Mucosa of descending colon (tissue), 3 donors: ENCODE data around the gene MTURN. TPM values are rescaled to one million over a fixed set of nuclear protein-coding genes. Genes with fewer than 3 reads are reported as not detected.

Experiments used
- ATAC-seq: fragments of 200-7000 bp; cut with Tn5 transposase; one replicate; pipeline ENCODE4 v1.9.1; 2020; ENCODE audit warnings: mild to moderate bottlenecking, moderate library complexity
- DNase-seq, 3 donors: peaks; one replicate each; pipeline ENCODE4 v3.0.0-alpha.2; 2020
- H3K36me3 ChIP-seq: fragments of 200-600 bp; one replicate; pipeline ENCODE4 v1.8.0; 2021; ENCODE audit warnings: low read depth, mild to moderate bottlenecking
- H3K4me1 ChIP-seq: fragments of 200-600 bp; one replicate; pipeline ENCODE4 v1.8.0; 2021; ENCODE audit warnings: low read depth, mild to moderate bottlenecking
- H3K4me3 ChIP-seq: fragments of 200-600 bp; one replicate; pipeline ENCODE4 v1.8.0; 2021; ENCODE audit warnings: mild to moderate bottlenecking
- H3K9me3 ChIP-seq: fragments of 200-600 bp; one replicate; pipeline ENCODE4 v1.8.0; 2021; ENCODE audit warnings: mild to moderate bottlenecking
- CTCF ChIP-seq: fragments of 200-600 bp; IDR thresholded peaks from one replicate; pipeline ENCODE4 v1.8.0; 2022; ENCODE audit warnings: antibody characterized with exemption, mild to moderate bottlenecking
- intact Hi-C, 2 donors: fragments of 100-400 bp; cut with DNase I in 1 of 2; cut with micrococcal nuclease in 1 of 2; formaldehyde crosslinking; loops; one replicate each; pipeline versions ENCODE4 v1.11.0 to v1.11.1; 2022; cut with DNase I, micrococcal nuclease
- total RNA-seq, 3 donors: library from RNA; stranded (reverse); fragmentation: NEBNext Ultra II Directional in 2 of 3; extraction: Animal tissue kit (Norgen Biotek cat#: 25700) in 2 of 3; gene quantifications; one replicate each; pipeline versions ENCODE4 v1.2.1 to v1.2.4, GENCODE V29; 2021 to 2023
- donor health status: DM: no; HTN: no; CAD: no; lungs with moderate emphysema.
- donor health status: DM: no; HTN: no; CAD: no.
- donor health status: DM: no; HTN: yes; CAD: no.

MTURN gene
- total RNA-seq, 3 donors from 2014 or later, result 7.2 to 62.0 (median 9.7) TPM

- DNase-seq (no peak), ATAC-seq (no peak)
- Histone ChIP-seq H3K36me3 (no peaks in the 10 kb centered on the region), H3K9me3 (no peaks in the 10 kb centered on the region), H3K4me1 (peaks cover 4% of the 10 kb centered on the region), H3K4me3 (no peak overlapping the region)
- no peak for TF ChIP-seq CTCF
- intact Hi-C loops, result no loop called here
Observed at GRCh38 chr7:30209951-30210350, 75.2 kb downstream of the MTURN start.

Other genes with a start within 250 kb of the MTURN start
- 10 to 100 TPM in 2 of 3 donors, 1 to 10 TPM in 1; 6.4 to 60.2 (median 11.2) TPM for gene SCRN1, start 145.2 kb upstream of the MTURN start, total RNA-seq
- gene FKBP14, start 108.3 kb upstream of the MTURN start, total RNA-seq, result 10 to 100 TPM in 2 of 3 donors, 1 to 10 TPM in 1; 8.9 to 13.4 (median 11.8) TPM
- gene PLEKHA8, start 106.6 kb upstream of the MTURN start, total RNA-seq, result 10 to 100 TPM; 11.7 to 13.0 (median 12.5) TPM
- gene ZNRF2, start 149.6 kb downstream of the MTURN start, total RNA-seq, result 10 to 100 TPM; 34.0 to 53.3 (median 40.5) TPM